KG1 (cell line): ENCODE data around the gene GCGR.

Experiments
- DNase-seq: peaks from one replicate; lab custom pipeline; 2025; lab: John Stamatoyannopoulos, UW

The GCGR gene

DNA sequence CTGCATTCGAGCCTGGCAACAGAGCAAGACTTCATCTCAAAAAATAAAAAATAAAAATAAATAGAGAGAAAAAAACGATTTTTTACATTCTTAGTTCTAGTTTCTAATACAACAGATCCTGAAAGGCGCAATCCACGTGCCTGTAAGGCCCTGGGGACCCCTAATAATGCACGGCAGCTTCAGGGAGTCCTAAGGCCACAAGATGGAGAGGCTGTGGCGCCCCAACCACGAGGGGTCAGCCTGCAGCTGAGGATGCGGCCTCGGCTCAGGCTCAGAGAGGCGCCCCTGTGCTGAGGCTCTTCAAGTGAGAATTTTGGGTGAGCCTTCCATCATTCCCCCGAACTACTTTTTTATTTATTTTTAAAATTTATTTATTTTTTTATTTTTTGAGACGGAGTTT is 45.5 kb downstream of the GCGR start:
- DNase-seq: no peak

GRCh38 chr17:81851423-81851822 is 47.5 kb downstream of the GCGR start:
- no peak for DNase-seq

- no peak for DNase-seq
These were observed 48.3 kb downstream of the GCGR start for GRCh38 chr17:81852237-81852636.

GRCh38 chr17:81854974-81855774 is 51.2 kb downstream of the GCGR start:
- DNase-seq: no peak

GRCh38 chr17:81858170-81858966 is 54.4 kb downstream of the GCGR start:
- no peak for DNase-seq

- DNase-seq: no peak
These were observed 55.3 kb downstream of the GCGR start for GRCh38 chr17:81858967-81859905.

DNA sequence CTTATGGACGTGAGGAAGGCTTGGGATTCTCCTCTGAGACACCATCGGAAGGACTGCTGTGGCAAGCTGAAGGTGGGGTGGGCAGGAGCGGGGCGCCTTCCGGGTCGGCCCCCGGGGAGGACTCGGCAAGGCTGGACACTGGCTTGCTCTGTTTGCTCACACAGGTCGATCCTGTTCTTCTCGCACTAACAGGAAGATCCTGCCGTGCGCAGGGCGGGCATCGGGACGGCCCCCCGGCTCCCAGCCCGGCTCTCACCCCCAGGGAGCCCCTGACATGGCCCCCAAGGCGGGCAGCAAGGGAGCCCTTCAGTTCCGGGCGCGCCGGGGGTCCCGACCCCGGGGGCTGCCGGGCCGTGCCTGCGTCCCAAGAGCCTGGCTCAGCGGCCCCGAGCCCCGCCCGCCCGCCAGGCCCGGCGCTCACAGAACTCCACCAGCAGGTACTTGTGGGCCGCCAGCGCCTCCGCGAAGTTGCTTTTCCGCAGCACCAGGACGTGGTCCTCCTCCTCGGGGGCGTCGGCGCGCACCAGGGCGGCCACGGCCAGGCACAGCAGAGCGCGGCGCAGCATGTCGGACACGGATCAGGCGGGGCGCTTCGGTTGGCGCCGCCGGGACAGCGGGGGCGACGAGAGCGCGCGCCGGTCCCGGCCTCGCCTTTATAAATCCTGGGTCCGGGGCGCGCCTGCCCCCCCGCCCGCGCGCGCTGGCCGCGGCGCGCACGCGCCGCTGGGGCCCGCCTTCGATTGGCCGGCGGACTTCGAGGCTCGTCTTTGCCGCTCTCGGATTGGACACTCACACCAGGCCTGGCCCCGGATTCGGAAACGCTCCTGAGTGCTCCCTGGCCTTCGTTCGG is 56.2 kb downstream of the GCGR start, which contains the start of gene P4HB:
P4HB (minus strand) TSS at position 630 of the 850 bp plus-strand sequence; CDS start at position 566, 64 bp downstream.
- no peak for DNase-seq

- peak; percentile 99 for DNase-seq
These were observed 57.0 kb downstream of the GCGR start for GRCh38 chr17:81860756-81861568.

DNA sequence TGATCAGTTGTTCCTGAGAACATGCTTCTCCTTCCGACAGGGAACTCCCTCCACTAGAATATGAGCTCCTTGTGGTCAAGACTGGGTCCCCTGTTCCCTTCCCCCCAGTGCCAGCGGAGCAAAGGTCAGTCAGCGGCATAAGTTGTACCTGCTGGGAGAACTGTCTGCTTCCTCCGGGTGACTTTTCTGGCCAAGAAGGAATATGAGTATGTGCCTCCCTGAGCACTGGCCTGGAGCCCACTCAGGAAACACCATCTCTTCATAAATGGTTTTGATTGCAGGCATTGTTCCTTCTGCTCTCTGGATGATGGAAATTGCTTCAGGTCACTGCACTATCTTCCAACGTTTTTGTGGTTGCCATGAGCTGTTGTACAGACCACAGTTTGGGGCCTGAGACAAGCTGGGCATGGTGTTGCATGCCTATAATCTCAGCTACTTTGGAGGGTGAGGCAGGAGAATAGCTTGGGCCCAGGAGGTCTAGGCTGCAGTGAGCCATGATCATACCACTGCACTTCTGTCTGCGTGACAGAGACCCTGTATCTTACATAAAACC is 59.2 kb downstream of the GCGR start:
- no peak for DNase-seq
